ENCODE results near the gene SLC41A3. TPM values are rescaled to one million over a fixed set of nuclear protein-coding genes. Genes with fewer than 3 reads are reported as not detected.

SLC41A3 gene
- total and polyA plus RNA-seq, 4 donors, result 32.6 to 71.4 (median 66.8) TPM

- Histone ChIP-seq H3K36me3 (ENCODE audit: control insufficient read depth in 1 of 2, insufficient read depth in 2 of 2, low read length in 1 of 2) (no peaks in the 10 kb centered on the region), H3K4me3 (ENCODE audit: low read length in 2 of 2) (no peak overlapping the region), H3K9me3 (ENCODE audit: control insufficient read depth, low read length) (no peaks in the 10 kb centered on the region), H3K27me3 (ENCODE audit: control insufficient read depth in 1 of 2, insufficient read depth in 2 of 2, low read length in 1 of 2) (no peaks in the 10 kb centered on the region), H3K27ac (ENCODE audit: low read depth in 1 of 2, low read length in 2 of 2) (no peak overlapping the region), H3K4me1 (ENCODE audit: control insufficient read depth in 1 of 2, insufficient read depth in 2 of 2, low read length in 2 of 2) (no peaks in the 10 kb centered on the region)
- intact Hi-C loops (cut with DNase I), result no loop called here
- peak; percentile 2 for ATAC-seq (ENCODE audit: low FRiP score)
- WGBS, 2 donors, result 78 to 86% methylated on average over 16 of the region's 16 CpGs
- peak; percentile 47 to 75 for DNase-seq
Observed at GRCh38 chr3:126129398-126129891, 45.5 kb upstream of the SLC41A3 start.

GRCh38 chr3:126128504-126129397, 44.8 kb upstream of the SLC41A3 start:
- Histone ChIP-seq H3K4me1 (ENCODE audit: control insufficient read depth in 1 of 2, insufficient read depth in 2 of 2, low read length in 2 of 2) (no peaks in the 10 kb centered on the region), H3K4me3 (ENCODE audit: low read length in 2 of 2) (no peak overlapping the region), H3K9me3 (ENCODE audit: control insufficient read depth, low read length) (no peaks in the 10 kb centered on the region), H3K27ac (ENCODE audit: low read depth in 1 of 2, low read length in 2 of 2) (no peak overlapping the region), H3K27me3 (ENCODE audit: control insufficient read depth in 1 of 2, insufficient read depth in 2 of 2, low read length in 1 of 2) (no peaks in the 10 kb centered on the region), H3K36me3 (ENCODE audit: control insufficient read depth in 1 of 2, insufficient read depth in 2 of 2, low read length in 1 of 2) (no peaks in the 10 kb centered on the region)
- ATAC-seq (ENCODE audit: low FRiP score) (no peak), DNase-seq (peak; percentile 34 to 49)
- WGBS, 2 donors, result 89 to 93% methylated on average over 13 of the region's 13 CpGs
- intact Hi-C loops (cut with DNase I), result no loop called here

- no peaks in the 10 kb centered on the region for H3K4me1 ChIP-seq (ENCODE audit: control insufficient read depth in 1 of 2, insufficient read depth in 2 of 2, low read length in 2 of 2)
- H3K9me3 ChIP-seq (ENCODE audit: control insufficient read depth, low read length), result no peaks in the 10 kb centered on the region
- H3K27me3 ChIP-seq (ENCODE audit: control insufficient read depth in 1 of 2, insufficient read depth in 2 of 2, low read length in 1 of 2), result no peaks in the 10 kb centered on the region
- intact Hi-C loops (cut with DNase I), result no loop called here
- no peak overlapping the region for H3K27ac ChIP-seq (ENCODE audit: low read depth in 1 of 2, low read length in 2 of 2)
- no peak overlapping the region for H3K4me3 ChIP-seq (ENCODE audit: low read length in 2 of 2)
- DNase-seq (peak; percentile 19 to 42), ATAC-seq (ENCODE audit: low FRiP score) (no peak)
- no peaks in the 10 kb centered on the region for H3K36me3 ChIP-seq (ENCODE audit: control insufficient read depth in 1 of 2, insufficient read depth in 2 of 2, low read length in 1 of 2)
- WGBS, 2 donors, result 78 to 94% methylated on average over 7 of the region's 7 CpGs
Observed at GRCh38 chr3:126127904-126128303, 44.0 kb upstream of the SLC41A3 start.

GRCh38 chr3:126127452-126127851, 43.5 kb upstream of the SLC41A3 start:
- intact Hi-C loops (cut with DNase I), result no loop called here
- Histone ChIP-seq H3K4me3 (ENCODE audit: low read length in 2 of 2) (no peak overlapping the region), H3K9me3 (ENCODE audit: control insufficient read depth, low read length) (no peaks in the 10 kb centered on the region), H3K27me3 (ENCODE audit: control insufficient read depth in 1 of 2, insufficient read depth in 2 of 2, low read length in 1 of 2) (no peaks in the 10 kb centered on the region), H3K4me1 (ENCODE audit: control insufficient read depth in 1 of 2, insufficient read depth in 2 of 2, low read length in 2 of 2) (no peaks in the 10 kb centered on the region), H3K36me3 (ENCODE audit: control insufficient read depth in 1 of 2, insufficient read depth in 2 of 2, low read length in 1 of 2) (no peaks in the 10 kb centered on the region), H3K27ac (ENCODE audit: low read depth in 1 of 2, low read length in 2 of 2) (no peak overlapping the region)
- ATAC-seq (ENCODE audit: low FRiP score) (no peak), DNase-seq (peak; percentile 31 to 46)
- 85 to 94% methylated on average over 10 of the region's 10 CpGs for WGBS, 2 donors

- Histone ChIP-seq H3K9me3 (ENCODE audit: control insufficient read depth, low read length) (no peaks in the 10 kb centered on the region), H3K27me3 (ENCODE audit: control insufficient read depth in 1 of 2, insufficient read depth in 2 of 2, low read length in 1 of 2) (no peaks in the 10 kb centered on the region), H3K27ac (ENCODE audit: low read depth in 1 of 2, low read length in 2 of 2) (no peak overlapping the region), H3K4me3 (ENCODE audit: low read length in 2 of 2) (no peak overlapping the region), H3K36me3 (ENCODE audit: control insufficient read depth in 1 of 2, insufficient read depth in 2 of 2, low read length in 1 of 2) (no peaks in the 10 kb centered on the region), H3K4me1 (ENCODE audit: control insufficient read depth in 1 of 2, insufficient read depth in 2 of 2, low read length in 2 of 2) (no peaks in the 10 kb centered on the region)
- ATAC-seq (ENCODE audit: low FRiP score) (no peak), DNase-seq (peak; percentile 17 to 35)
- 82 to 90% methylated on average over 10 of the region's 10 CpGs for WGBS, 2 donors
- intact Hi-C loops (cut with DNase I), result no loop called here
Observed at GRCh38 chr3:126126811-126127431, 43.0 kb upstream of the SLC41A3 start.

GRCh38 chr3:126126286-126126685, 42.4 kb upstream of the SLC41A3 start:
- 90 to 91% methylated on average over 12 of the region's 12 CpGs for WGBS, 2 donors
- no peak overlapping the region for H3K4me3 ChIP-seq (ENCODE audit: low read length in 2 of 2)

GRCh38 chr3:126125781-126126251, 41.9 kb upstream of the SLC41A3 start:
- no peaks in the 10 kb centered on the region for H3K4me1 ChIP-seq (ENCODE audit: control insufficient read depth in 1 of 2, insufficient read depth in 2 of 2, low read length in 2 of 2)
- H3K27ac ChIP-seq (ENCODE audit: low read depth in 1 of 2, low read length in 2 of 2), result no peak overlapping the region
- no peak for ATAC-seq (ENCODE audit: low FRiP score)
- WGBS, 2 donors, result 50 to 93% methylated on average over 2 of the region's 2 CpGs
- no peak overlapping the region for H3K4me3 ChIP-seq (ENCODE audit: low read length in 2 of 2)
- no peaks in the 10 kb centered on the region for H3K27me3 ChIP-seq (ENCODE audit: control insufficient read depth in 1 of 2, insufficient read depth in 2 of 2, low read length in 1 of 2)
- H3K9me3 ChIP-seq (ENCODE audit: control insufficient read depth, low read length), result no peaks in the 10 kb centered on the region
- peak; percentile 13 to 45 for DNase-seq
- intact Hi-C loops (cut with DNase I), result no loop called here
- H3K36me3 ChIP-seq (ENCODE audit: control insufficient read depth in 1 of 2, insufficient read depth in 2 of 2, low read length in 1 of 2), result no peaks in the 10 kb centered on the region

More at GRCh38 chr3:126126286-126126685, 42.4 kb upstream of the SLC41A3 start:
- intact Hi-C loops (cut with DNase I), result no loop called here
- H3K4me1 ChIP-seq (ENCODE audit: control insufficient read depth in 1 of 2, insufficient read depth in 2 of 2, low read length in 2 of 2), result no peaks in the 10 kb centered on the region
- ATAC-seq (ENCODE audit: low FRiP score) (no peak), DNase-seq (peak; percentile 21 to 59)
- no peaks in the 10 kb centered on the region for H3K36me3 ChIP-seq (ENCODE audit: control insufficient read depth in 1 of 2, insufficient read depth in 2 of 2, low read length in 1 of 2)
- no peaks in the 10 kb centered on the region for H3K27me3 ChIP-seq (ENCODE audit: control insufficient read depth in 1 of 2, insufficient read depth in 2 of 2, low read length in 1 of 2)
- no peaks in the 10 kb centered on the region for H3K9me3 ChIP-seq (ENCODE audit: control insufficient read depth, low read length)
- no peak overlapping the region for H3K27ac ChIP-seq (ENCODE audit: low read depth in 1 of 2, low read length in 2 of 2)

- H3K36me3 ChIP-seq (ENCODE audit: control insufficient read depth in 1 of 2, insufficient read depth in 2 of 2, low read length in 1 of 2), result no peaks in the 10 kb centered on the region
- intact Hi-C loops (cut with DNase I), result no loop called here
- peak; percentile 19 to 50 for DNase-seq
- H3K4me1 ChIP-seq (ENCODE audit: control insufficient read depth in 1 of 2, insufficient read depth in 2 of 2, low read length in 2 of 2), result no peaks in the 10 kb centered on the region
- ATAC-seq (ENCODE audit: low FRiP score), result no peak
- H3K4me3 ChIP-seq (ENCODE audit: low read length in 2 of 2), result no peak overlapping the region
- H3K27ac ChIP-seq (ENCODE audit: low read depth in 1 of 2, low read length in 2 of 2), result no peak overlapping the region
- no peaks in the 10 kb centered on the region for H3K27me3 ChIP-seq (ENCODE audit: control insufficient read depth in 1 of 2, insufficient read depth in 2 of 2, low read length in 1 of 2)
- H3K9me3 ChIP-seq (ENCODE audit: control insufficient read depth, low read length), result no peaks in the 10 kb centered on the region
- 92 to 93% methylated on average over 5 of the region's 5 CpGs for WGBS, 2 donors
Observed at GRCh38 chr3:126125341-126125740, 41.4 kb upstream of the SLC41A3 start.
